SK-N-SH treated with all-trans-retinoic acid at 6 μM for 48 hours (cell line): ENCODE measurements around the gene SPOCK1.
A peak's percentile ranks its signal among the peaks of the same experiment; 100 is the strongest.

Experiments
- ATAC-seq: fragments of 200-7000 bp; cut with Tn5 transposase; 3 replicates; pipeline ENCODE4 v1.9.1; 2020; ENCODE audit warnings: mild to moderate bottlenecking, moderate library complexity
- ARNTL ChIP-seq: fragments of 450-650 bp; formaldehyde crosslinking; IDR thresholded peaks from 2 replicates; pipeline ENCODE4 v1.5.0; 2020; ENCODE audit warnings: low read depth, mild to moderate bottlenecking, moderate library complexity, borderline replicate concordance
- CSDC2 ChIP-seq: fragments of 250-450 bp; sonication (Bioruptor Pico); IDR thresholded peaks from 2 replicates; pipeline ENCODE4 v1.5.0; 2020; ENCODE audit warnings: mild to moderate bottlenecking, moderate library complexity
- GLIS3 ChIP-seq: fragments of 250-450 bp; sonication (Bioruptor Pico); IDR thresholded peaks from 2 replicates; pipeline ENCODE4 v1.5.0; 2020; ENCODE audit warnings: mild to moderate bottlenecking, moderate library complexity
- ISL1 ChIP-seq: fragments of 250-450 bp; sonication (Bioruptor Pico); IDR thresholded peaks from 2 replicates; pipeline ENCODE4 v2.1.2; 2022; ENCODE audit warnings: mild to moderate bottlenecking, moderate library complexity
- PPARA ChIP-seq: fragments of 250-450 bp; sonication (Bioruptor Pico); IDR thresholded peaks from 2 replicates; pipeline ENCODE4 v1.5.0; 2020; ENCODE audit warnings: mild to moderate bottlenecking, borderline replicate concordance
- RARB ChIP-seq: fragments of 250-450 bp; sonication (Bioruptor Pico); IDR thresholded peaks from 2 replicates; pipeline ENCODE4 v1.8.0; 2021; ENCODE audit warnings: mild to moderate bottlenecking, moderate library complexity
- SNAI2 ChIP-seq: fragments of 250-450 bp; sonication (Bioruptor Pico); IDR thresholded peaks from 2 replicates; pipeline ENCODE4 v1.5.0; 2020; ENCODE audit warnings: mild to moderate bottlenecking, moderate library complexity
- TCF4 ChIP-seq: fragments of 250-450 bp; sonication (Bioruptor Pico); IDR thresholded peaks from 2 replicates; pipeline ENCODE4 v1.8.0; 2021; ENCODE audit warnings: mild to moderate bottlenecking, moderate library complexity, borderline replicate concordance
- TOX ChIP-seq: fragments of 250-450 bp; sonication (Bioruptor Pico); IDR thresholded peaks from 2 replicates; pipeline ENCODE4 v1.8.0; 2021; ENCODE audit warnings: mild to moderate bottlenecking, moderate library complexity, borderline replicate concordance
- ZC3H10 ChIP-seq: fragments of 250-450 bp; sonication (Bioruptor Pico); IDR thresholded peaks from 2 replicates; pipeline ENCODE4 v1.5.1; 2021; ENCODE audit warnings: mild to moderate bottlenecking, moderate library complexity
- ZFP3 ChIP-seq: fragments of 250-450 bp; sonication (Bioruptor Pico); IDR thresholded peaks from 2 replicates; pipeline ENCODE4 v1.5.0; 2020; ENCODE audit warnings: mild to moderate bottlenecking, moderate library complexity
- ZFP30 ChIP-seq: fragments of 450-650 bp; formaldehyde crosslinking; IDR thresholded peaks from 2 replicates; pipeline ENCODE4 v1.5.0; 2022; ENCODE audit warnings: mild to moderate bottlenecking, moderate library complexity
- ZNF565 ChIP-seq: fragments of 450-650 bp; formaldehyde crosslinking; conservative IDR thresholded peaks from 2 replicates; pipeline ENCODE4 v1.5.0; 2020; ENCODE audit warnings: low read depth, mild to moderate bottlenecking, moderate library complexity
- ZNF70 ChIP-seq: fragments of 450-650 bp; formaldehyde crosslinking; IDR thresholded peaks from 2 replicates; pipeline ENCODE4 v1.5.0; 2020; ENCODE audit warnings: mild to moderate bottlenecking, moderate library complexity
- ZNF8 ChIP-seq: fragments of 450-650 bp; formaldehyde crosslinking; IDR thresholded peaks from 2 replicates; pipeline ENCODE4 v1.5.0; 2020; ENCODE audit warnings: mild to moderate bottlenecking, moderate library complexity
- TF ChIP-seq, protein P1 (sequence below): fragments of 250-450 bp; sonication (Bioruptor Pico); IDR thresholded peaks from 2 replicates; pipeline ENCODE4 v1.8.0; 2021; ENCODE audit warnings: low read depth, mild to moderate bottlenecking, moderate library complexity, borderline replicate concordance
- TF ChIP-seq, protein P2 (sequence below): fragments of 250-450 bp; sonication (Bioruptor Pico); IDR thresholded peaks from 2 replicates; pipeline ENCODE4 v1.5.0; 2020; ENCODE audit warnings: mild to moderate bottlenecking, moderate library complexity

Gene SPOCK1

DNA sequence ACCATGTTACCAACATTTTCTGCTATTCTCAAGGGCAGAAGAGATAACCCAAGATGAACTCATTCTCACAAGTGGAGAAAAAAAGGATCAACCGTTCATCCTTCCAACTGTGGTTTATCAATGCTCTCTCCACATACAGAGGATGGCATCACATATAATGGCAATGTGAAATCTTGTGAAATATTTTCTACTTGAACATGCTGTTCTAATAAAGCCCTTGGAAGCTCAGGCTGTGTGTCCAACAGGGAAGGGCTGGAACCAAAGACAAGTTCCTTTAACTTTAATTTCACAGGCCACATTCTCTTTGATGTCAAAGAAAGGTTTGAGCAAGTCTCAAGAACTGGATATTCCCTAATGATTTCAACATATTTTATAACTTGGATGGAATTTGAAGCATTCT, 230.5 kb downstream of the SPOCK1 start (continued):
- TF ChIP-seq, protein P1, sequence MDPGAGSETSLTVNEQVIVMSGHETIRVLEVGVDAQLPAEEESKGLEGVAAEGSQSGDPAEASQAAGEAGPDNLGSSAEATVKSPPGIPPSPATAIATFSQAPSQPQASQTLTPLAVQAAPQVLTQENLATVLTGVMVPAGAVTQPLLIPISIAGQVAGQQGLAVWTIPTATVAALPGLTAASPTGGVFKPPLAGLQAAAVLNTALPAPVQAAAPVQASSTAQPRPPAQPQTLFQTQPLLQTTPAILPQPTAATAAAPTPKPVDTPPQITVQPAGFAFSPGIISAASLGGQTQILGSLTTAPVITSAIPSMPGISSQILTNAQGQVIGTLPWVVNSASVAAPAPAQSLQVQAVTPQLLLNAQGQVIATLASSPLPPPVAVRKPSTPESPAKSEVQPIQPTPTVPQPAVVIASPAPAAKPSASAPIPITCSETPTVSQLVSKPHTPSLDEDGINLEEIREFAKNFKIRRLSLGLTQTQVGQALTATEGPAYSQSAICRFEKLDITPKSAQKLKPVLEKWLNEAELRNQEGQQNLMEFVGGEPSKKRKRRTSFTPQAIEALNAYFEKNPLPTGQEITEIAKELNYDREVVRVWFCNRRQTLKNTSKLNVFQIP = no peak
- TF ChIP-seq ZFP30 (no peak), SNAI2 (CRISPR knock-in tag) (no peak), ARNTL (no peak), GLIS3 (CRISPR knock-in tag) (no peak), ZC3H10 (CRISPR knock-in tag) (no peak), CSDC2 (CRISPR knock-in tag) (no peak), ZNF565 (no peak)

DNA sequence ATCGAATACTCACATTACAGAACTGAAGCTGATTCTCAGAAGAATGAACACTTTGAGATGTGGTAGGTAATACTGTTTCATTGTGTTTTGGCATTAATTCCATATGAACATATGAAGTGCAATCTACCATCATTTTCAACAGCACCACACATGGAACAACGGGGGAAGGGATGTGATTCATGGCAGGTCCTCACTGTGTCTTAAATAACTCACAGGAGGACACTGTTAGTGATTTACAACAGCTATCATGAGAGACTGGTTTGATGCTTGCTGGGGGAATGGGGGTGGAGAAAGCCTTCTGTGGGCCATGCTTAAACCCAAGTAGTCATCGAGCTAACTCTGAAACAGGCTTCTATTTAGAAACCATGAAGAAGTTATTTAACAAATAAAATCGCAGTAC, 232.9 kb downstream of the SPOCK1 start:
- TF ChIP-seq PPARA (CRISPR knock-in tag) = no peak
- TF ChIP-seq, protein P1 = no peak
- TF ChIP-seq ZNF70 (CRISPR knock-in tag) = no peak
- TF ChIP-seq, protein P2, sequence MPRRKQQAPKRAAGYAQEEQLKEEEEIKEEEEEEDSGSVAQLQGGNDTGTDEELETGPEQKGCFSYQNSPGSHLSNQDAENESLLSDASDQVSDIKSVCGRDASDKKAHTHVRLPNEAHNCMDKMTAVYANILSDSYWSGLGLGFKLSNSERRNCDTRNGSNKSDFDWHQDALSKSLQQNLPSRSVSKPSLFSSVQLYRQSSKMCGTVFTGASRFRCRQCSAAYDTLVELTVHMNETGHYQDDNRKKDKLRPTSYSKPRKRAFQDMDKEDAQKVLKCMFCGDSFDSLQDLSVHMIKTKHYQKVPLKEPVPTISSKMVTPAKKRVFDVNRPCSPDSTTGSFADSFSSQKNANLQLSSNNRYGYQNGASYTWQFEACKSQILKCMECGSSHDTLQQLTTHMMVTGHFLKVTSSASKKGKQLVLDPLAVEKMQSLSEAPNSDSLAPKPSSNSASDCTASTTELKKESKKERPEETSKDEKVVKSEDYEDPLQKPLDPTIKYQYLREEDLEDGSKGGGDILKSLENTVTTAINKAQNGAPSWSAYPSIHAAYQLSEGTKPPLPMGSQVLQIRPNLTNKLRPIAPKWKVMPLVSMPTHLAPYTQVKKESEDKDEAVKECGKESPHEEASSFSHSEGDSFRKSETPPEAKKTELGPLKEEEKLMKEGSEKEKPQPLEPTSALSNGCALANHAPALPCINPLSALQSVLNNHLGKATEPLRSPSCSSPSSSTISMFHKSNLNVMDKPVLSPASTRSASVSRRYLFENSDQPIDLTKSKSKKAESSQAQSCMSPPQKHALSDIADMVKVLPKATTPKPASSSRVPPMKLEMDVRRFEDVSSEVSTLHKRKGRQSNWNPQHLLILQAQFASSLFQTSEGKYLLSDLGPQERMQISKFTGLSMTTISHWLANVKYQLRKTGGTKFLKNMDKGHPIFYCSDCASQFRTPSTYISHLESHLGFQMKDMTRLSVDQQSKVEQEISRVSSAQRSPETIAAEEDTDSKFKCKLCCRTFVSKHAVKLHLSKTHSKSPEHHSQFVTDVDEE (CRISPR knock-in tag) = no peak
- no peak for TF ChIP-seq RARB (CRISPR knock-in tag)
- TF ChIP-seq GLIS3 (CRISPR knock-in tag) = no peak
- TF ChIP-seq, all 23 proteins: peak for 0
- no peak for ATAC-seq

DNA sequence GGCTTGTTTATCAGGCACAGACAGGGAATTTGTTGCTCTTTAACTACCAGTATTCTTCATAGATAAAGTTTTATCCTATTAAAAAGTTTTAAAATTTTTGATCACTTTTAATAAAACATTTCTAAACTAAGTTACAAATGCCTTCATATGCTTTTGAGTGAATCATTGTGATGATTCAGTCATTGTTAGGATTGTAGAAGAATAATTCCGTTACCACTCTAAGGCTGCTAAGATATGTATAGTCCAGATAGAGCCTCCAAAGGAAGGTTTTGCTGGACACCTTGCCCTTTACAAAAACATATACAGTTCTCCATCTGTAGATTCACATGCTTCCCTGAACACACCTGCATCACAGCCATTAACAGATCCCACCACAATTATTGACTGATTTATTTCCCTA, 233.7 kb downstream of the SPOCK1 start:
- no peak for TF ChIP-seq ZNF70 (CRISPR knock-in tag)
- TF ChIP-seq TOX (CRISPR knock-in tag) = no peak
- TF ChIP-seq, protein P2 (CRISPR knock-in tag) = no peak
- TF ChIP-seq, protein P1 = no peak
- no peak for TF ChIP-seq ISL1 (CRISPR knock-in tag)
- TF ChIP-seq GLIS3 (CRISPR knock-in tag) = no peak
- TF ChIP-seq TCF4 (CRISPR knock-in tag) = no peak
- no peak for ATAC-seq

DNA sequence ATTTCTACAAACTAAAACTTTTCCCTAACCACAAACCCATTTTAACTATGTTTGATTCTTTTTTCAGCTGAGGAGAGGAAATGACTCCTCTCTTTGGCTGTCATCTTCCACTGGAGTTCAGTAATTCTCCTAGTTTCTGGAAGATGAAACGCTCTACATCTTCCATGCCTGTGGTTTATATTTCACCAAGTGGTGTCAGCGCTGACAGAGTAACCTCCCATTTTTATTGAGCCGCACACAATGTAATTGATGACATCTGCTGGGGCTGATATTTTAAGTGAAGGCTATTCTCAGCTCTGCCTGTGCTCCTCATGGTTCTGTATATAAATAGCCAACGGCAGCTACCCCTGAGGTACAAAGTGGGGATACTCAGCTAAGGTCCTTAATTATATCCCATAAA, 234.6 kb downstream of the SPOCK1 start:
- TF ChIP-seq TOX (CRISPR knock-in tag) (0 out of 2 replicates have a peak, but pooled peaks have one; percentile 59), ZNF8 (CRISPR knock-in tag) (no peak)
- TF ChIP-seq, all 23 proteins: peak for 1

DNA sequence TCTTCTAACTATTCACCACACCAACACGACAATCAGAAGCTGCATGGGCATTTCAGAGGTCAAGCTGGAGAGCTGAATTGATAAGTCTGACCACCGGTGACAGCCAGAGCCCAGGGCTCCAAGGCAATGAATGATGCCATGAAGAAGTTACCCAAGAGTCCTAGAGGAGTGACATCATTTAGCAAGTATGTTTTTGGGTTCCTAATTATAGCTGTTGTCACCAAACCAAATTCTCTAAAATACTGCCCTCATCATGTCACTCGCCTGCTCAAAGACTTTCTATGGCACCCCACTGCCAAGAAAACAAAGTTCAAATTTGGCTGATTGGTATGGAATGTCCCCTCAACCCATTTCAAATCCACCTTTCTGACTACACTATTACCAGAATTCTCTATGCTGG, 235.1 kb downstream of the SPOCK1 start:
- no peak for ATAC-seq
- TF ChIP-seq, protein P1 = no peak
- TF ChIP-seq PPARA (CRISPR knock-in tag) (no peak), ZFP3 (no peak)

More for the DNA sequence above, 234.6 kb downstream of the SPOCK1 start:
- peak; percentile 77 for ATAC-seq
